Germinal center (tissue), 1 donor: ENCODE data around the gene DIAPH2.

ENCODE experiments used
- DNase-seq: peaks from one replicate; pipeline ENCODE4 v3.0.0; 2012; ENCODE audit warnings: mixed read lengths, low spot score

The DIAPH2 gene

DNA sequence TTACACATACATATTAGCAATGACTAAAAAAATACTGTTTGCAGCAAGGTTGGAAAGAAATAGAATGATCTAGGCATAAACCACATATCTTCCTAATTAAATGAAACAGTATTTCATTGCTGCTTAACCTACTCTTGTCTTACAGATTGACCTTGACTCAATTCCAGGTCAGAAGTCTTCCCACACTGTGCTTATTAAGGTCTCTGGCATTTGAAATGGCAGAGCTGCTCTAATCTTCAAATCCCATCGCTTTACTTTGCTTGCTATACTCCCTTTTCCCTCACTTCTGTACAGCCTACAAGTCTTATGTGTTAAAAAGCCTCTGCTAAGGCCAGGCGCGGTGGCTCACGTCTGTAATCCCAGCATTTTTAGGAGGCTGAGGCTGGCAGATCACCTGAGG, 623.5 kb downstream of the DIAPH2 start:
- DNase-seq = no peak

DNA sequence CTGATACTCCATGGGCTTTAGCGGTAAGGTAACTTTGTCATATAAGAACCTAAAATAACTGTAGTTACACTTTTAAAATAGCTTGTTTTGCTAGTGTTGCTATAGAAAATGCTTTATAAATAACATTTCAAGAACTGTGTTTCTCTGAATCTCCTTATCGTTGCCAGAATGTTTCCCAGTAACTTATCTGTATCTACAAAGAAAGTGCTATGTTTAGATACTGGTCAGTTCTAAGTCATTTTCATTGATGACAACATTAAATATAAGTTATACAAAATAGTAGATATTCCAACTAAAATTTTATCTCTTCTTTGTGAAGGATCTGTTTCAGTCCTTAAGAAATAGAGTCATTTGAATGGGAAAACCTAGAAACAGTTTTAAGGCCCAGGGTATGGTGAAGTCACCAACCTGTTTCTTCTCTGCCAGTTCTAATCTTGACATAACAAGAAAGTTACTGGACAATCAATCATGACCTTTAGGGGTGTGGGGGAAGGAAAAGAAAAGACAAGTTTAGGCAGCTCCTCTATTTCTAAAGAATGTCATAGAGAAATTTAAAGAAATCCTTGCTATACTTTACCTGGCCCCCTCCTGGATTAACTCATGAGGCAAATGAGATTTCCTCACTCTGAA, 625.0 kb downstream of the DIAPH2 start:
- no peak for DNase-seq

DNA sequence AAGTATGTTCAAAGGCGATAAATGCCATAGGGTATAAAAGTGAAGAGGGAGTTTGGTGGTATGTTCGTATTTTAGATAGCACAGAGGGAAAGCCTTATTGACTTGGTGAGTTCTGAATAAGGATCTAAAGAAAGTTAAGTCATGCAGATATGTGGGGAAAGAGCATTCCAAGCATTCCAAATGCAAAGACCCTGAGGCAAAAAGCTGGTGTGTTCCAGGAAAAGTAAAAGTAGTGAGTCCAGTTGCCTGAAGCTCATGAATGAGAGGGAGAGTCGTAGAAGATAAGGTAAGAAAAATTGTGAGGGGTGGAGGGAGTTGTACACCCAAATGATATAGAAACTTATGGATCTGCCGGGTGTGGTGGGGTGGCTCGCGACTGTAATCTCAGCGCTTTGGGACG, 625.7 kb downstream of the DIAPH2 start:
- DNase-seq = no peak

DNA sequence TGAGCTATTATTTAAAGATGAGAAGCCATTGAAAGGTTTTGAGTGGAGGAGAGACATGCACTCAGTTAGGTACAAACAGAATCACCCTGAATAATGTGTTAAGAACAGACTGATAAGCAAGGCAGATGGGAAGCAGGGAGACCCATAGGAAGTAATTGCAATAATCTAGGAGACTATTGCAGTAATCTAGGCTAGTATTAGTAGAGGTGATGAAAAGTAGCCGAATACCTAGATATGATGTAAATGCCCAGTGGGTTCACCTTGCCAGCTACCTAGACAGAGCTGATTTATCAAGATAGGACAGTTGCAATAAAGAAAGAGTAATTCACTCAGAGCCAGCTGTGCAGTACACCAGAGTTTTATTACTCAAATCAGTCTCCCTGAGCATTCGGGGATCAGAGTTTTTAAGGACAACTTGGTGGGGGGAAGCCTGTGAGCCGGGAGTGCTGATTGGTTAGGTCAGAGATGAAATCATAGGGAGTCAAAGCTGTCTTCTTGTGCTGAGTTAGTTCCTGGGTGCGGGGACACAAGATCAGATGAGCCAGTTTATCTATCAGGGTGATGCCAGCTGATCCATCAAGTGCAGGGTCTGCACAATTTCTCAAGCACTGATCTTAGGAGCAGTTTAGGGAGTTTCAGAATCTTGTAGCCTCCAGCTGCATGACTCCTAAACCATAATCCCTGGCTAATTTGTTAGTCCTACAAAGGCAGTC, 626.6 kb downstream of the DIAPH2 start:
- DNase-seq = no peak

DNA sequence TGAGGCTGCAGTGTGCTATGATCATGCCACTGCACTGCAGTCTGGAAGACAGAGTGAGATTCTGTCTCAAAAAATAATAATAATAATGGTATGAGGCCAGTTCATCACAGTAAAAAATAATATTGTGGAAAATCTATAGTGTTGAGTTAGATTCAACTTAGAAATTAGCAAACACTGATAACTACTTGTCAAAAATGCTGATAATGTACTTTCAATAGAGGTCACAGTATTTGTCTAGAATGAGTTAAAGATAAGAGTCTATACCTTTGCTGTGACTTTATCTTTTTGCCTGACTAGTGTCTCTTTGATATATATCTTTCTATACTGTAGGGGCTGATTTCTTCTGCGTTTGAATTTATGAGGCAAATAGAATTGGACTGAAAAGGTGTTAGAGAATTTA, 629.7 kb downstream of the DIAPH2 start:
- no peak for DNase-seq

DNA sequence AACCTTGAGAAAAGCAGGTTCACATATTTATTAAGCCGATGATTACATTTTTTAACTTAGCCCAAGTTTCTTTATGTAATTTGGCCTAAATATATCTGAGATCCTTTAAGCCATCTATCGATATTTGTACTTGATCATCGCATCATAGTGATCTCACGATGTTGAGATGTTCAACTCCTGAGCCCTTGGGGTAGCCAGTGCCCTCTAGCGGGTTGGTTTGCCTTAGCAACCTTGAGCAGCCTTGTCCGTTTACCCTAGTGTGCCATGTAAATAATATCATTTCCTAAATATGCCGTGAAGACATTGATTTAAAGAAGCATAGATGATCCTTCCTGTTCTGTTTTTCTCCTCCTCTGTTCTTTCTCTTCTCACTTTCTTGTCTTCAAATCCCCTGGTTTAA, 631.3 kb downstream of the DIAPH2 start:
- no peak for DNase-seq

DNA sequence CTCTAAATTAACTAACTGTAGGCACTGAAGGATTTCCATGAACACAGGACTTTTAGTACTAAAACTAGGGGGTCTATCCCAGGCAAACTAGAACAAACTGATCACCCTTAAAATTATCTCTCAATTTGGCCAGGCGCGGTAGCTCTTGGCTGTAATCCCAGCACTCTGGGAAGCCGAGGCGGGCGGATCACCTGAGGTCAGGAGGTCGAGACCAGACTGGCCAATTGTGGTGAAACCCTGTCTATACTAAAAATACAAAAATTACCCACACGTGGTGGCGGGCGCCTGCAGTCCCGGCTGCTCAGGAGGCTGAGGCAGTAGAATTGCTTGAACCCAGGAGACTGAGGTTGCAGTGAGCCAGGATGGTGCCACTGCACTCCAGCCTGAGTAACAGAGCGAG, 635.7 kb downstream of the DIAPH2 start:
- DNase-seq = no peak

DNA sequence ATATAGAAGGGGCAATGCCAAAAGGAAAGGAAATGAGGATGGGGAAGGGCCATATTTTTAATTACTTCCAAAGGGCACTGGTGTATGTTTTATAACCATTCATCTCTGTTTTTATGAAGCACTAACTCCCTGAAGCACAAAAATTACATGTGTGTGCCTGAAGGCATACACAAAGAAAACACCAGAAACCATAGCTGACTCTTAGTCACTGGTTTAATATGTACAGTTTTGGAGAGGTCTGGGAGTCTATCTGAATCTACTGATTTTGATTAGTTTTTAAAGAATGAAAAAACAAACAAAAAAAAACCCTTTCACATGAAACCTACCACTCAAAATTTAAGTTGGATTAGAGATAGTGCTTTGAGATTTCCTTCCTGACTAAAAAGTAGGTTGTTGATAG, 637.8 kb downstream of the DIAPH2 start:
- no peak for DNase-seq

DNA sequence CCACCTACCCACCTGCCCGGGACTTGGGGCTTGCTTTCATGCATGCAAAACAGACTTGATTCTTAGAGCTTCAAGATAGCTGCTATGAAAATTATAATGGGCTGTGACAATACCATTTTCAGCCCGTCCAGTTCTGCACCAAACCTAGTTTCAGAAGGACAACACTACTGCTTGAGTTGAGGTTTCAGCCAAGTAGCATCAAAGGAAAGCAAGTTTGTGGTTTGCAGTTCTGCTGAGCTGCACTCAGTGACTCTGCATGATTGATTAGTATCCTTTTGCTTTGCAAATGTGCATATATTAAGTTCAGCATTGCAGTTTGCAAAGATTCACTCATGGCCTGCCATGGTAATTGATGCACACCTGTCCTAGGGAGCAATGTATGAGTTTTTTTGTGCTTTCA, 641.8 kb downstream of the DIAPH2 start:
- DNase-seq = peak; percentile 15

DNA sequence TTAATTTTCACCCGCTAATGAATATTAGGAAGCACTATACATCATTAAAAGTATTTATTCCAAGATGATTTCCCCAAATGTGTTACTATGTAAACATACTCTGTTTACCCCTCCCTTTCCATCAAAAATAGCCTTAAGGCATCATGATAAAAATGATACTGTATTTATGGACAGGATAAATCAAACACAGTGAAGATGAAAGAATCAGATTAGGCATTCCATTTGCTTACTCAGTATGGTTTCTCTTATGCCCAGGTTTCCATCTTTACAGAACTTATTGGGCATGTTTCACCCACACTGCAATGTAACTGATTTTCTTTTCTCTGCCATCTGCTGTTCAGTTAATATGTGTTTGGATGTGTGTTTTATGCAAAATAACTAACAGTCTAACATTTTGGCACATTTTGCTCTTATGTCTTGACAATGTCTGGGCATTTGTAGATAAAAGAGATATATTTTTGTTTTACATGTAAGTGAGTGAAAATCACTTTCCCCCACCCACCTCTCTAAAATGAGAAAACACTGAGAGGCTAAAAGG, 644.3 kb downstream of the DIAPH2 start:
- no peak for DNase-seq

DNA sequence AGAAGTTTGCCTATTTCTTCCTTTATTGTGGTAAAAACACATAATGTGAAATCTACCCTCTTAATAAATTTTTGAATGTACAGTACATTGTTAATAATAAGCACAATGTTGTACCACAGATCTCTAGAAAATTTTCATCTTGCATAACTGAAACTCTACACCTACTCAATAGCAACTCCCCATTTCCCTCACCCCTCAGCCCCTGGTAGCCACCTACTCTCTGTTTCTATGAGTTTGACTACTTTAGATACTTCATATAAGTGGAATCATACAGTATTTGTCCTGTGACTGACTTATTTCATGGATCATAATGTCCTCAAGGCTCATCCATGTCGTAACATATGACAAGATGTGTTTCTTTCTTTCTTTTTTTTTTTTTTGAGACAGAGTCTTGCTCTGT, 645.5 kb downstream of the DIAPH2 start:
- no peak for DNase-seq

DNA sequence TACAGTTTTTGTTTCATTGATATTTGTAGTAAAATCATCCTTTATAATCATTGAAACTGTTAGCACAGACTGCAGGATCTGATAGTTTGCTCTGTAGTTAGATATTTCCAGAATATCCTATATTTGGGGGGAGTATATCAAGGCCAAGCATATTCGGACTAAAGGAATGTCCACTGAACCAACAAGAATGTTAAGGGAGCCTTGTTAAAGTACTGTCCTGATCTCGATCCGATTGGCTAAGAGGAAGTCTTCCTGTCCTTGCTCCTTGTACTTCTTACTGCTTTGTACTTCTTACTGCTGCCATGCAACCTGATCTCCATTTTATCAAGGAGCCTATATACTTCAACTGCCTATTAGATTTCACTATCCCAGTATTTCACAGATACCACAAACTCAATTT, 648.3 kb downstream of the DIAPH2 start:
- DNase-seq = no peak

DNA sequence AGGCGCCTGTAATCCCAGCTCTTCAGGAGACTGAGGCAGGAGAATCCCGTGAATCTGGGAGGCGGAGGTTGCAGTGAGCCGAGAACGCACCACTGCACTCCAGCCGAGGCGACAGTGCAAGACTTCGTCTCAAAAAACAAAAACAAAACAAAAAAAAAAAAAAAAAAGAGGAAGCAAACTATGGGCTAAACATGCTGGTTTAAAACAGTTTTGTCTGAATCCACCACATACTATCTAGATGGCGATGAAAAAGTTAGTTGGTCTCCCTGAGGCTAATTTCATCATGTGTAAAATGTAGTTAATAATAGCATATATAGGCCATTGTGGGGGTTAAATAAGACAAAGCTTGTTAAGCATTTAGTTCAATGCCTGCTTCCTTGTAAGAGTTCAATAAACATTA, 650.2 kb downstream of the DIAPH2 start:
- DNase-seq = no peak

DNA sequence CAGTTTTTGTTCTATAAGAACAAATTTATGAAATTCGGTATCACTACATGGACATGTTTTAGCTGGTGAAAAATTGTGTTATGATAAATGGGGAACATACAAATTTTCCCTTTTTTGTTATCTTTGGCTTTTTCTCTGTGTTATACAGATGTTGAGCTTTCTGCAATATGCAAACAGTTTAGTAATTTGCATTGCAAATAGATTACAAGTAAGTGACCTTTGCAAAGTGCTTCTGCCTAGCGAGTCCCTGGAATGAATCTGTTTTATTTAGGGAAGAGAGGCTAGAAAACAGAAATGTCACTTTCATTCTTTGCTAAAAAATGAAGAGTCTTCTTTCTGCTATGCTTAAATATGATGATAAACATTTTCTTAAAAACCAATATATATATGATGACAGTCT, 660.1 kb downstream of the DIAPH2 start:
- no peak for DNase-seq

DNA sequence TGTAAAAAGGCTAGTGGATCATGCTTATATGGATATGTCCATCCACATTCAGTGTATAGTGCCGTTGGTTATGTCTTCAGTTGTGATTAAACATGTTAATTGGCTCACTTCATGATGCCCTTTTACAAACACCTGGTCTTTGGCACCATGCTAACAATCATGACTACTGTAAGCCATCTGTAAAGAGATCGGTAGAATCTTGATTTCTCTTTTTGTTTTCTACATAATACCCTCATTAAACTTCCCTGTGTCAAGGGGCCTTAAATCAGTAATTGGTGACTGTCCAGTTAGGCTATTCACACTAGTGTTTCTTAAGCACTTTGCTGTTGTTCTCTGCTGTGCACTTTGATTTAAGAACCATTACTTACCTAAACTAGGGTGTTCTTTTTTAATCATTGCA, 674.3 kb downstream of the DIAPH2 start:
- DNase-seq = no peak

DNA sequence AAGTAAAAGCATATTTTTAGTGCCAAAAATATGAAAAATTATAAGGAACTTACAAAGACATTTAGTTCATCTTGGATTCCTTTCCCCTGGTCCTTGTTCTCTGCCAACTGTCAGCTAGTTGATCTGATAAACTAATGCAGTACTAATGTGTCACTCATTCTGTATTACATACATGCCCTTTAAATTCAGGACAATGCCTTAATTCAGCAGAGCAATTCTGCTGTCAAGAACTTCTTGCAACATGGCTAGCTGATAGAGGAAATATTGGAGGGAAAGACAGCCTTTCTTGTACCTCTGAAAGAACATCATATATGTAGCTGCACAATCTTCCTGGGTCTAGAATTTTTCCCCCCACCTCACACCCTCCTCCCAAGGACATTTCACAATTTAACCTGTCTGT, 679.2 kb downstream of the DIAPH2 start:
- no peak for DNase-seq

DNA sequence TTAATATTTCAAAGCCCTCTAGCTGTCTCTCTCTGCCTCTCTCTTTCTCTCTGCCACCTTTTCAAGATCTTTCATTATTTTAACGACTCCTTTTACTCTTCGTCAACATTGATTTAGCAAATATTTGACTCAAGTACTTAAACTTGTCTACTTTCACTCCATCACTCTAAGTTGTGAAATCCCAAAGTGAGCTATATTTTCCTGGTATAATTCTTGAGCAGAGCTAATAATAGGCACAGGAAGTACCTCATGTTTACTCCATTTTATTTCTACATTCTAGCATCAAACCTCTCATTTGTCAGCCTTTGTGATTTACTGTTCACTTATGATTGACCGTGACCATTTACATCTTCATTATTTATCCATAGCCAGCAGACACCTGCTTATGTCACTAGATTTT, 681.6 kb downstream of the DIAPH2 start:
- DNase-seq = no peak

DNA sequence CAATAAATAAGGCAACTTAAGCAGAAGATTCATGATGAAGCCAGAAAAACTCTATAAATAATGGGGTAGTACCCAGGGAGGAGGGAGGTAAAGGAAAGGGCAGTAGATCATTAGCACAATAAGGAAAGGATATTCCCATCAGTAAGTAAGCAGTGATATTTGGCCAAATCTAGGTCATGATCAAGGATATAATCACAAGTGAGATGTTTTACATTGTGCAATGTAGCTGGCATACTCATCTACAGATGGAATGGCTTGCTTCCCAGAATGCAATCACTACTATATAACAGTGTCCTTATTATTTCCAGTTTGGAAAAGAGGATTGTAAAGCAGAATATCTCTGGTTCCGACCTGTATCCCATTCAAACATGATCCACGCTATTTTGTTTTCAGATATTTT, 682.5 kb downstream of the DIAPH2 start:
- DNase-seq = no peak

DNA sequence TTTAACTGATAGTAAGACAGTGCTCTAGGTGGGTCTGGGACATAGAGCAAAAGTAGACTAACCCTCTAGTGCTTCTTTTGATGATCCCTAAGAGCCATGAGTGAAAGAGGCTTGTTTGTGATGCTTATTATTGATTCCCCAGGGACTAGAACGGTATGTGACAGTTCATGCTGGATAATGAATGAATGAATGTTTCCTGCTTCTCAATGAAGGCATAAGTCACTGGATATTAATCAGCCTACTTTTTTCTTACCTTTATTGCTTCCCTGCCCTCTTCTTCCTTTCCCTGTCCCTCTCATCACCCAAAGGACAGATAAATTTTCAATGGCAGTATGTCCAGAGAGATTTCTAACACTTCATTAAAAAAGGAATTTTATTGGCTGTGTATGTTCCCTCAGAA, 685.3 kb downstream of the DIAPH2 start:
- DNase-seq = no peak

DNA sequence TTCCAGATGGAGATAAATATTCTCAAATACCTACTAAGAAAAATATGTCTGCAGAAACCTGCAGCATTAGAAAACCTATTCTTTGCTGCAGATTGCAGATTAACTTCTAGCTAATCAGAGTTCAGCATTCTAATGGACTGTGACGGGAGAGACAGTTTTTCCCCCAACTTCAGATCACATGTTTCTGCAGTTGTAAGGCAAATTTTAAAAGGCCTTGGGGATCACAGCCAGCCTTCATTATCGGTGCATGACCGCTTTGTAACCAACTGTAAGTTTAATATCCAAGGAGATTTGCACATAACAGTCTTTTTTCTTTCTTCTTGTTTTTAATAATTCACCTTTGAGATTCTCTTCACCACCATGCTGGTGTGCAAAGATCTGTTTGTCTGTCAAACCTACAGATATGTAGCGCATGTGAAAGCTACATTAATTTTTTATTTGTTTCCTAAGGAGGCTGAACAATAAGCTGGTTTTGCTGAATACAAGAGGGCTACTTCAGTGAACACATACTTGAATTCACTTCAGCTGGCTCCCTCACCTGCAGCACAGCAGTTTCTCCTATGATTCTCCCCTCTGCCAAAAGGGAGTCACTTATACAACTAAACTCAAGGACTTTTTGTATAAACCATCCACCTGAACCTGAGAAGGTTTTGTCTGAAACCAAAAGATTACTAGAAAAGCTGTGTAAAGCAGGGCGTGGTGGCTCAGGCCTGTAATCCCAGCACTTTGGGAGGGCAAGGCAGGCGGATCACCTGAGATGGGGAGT, 687.5 kb downstream of the DIAPH2 start:
- DNase-seq = no peak

DNA sequence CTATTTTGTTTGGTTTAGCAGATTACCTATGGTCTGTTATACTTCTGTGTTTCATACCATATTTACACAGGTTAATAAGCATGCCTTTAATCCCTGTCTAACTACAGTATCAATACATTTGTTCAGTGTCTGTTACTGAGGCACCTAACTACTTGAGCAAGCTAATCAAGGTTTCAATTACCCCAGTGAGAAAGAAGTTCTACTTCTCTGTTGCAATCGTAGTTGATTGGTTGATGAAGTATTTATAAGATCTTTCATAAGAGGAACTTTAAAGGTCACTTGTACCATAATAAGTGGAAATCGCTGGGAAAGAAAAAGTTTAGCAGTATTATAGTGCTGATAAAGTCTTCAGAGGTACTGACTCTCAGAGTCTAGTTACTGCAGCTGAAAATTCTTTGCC, 689.6 kb downstream of the DIAPH2 start:
- no peak for DNase-seq

DNA sequence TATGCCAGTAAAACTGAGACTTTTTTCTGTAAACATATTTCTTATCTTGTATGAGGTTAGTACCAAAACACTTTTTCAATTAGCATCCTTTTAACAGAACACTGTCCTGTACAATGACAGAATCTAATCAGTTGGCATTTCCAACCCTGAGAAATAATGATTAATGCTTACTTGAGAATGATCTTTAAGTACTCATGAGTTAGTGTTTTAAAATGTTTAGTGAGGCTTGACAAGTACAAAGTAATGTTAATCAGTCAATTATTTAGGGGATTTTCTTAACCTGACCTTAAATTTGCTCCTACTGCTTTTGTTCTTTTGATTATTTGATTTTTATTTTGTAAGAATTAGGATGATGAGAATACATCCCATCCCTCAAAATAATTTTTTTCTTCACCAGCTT, 695.6 kb downstream of the DIAPH2 start:
- DNase-seq = no peak

DNA sequence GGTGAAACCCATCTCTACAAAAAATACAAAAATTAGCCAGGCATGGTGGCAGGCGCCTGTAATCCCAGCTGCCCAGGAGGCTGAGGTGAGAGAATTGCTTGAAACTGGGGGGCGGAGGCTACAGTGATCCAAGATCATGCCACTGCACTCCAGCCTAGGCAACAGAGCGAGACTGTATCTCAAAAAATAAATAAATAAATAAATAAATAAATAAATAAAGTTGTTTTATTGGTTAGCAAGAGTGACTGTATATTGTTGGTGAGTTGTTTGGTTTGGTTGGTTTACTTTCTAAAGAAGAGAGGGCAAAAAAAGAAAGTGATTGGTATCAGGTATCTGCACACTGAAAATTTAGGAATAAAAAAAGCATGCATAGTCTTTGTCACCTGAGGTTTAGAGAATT, 700.0 kb downstream of the DIAPH2 start:
- DNase-seq = no peak
